Measurements from ENCODE around the gene LMTK2.

LMTK2 gene

GRCh38 chr7:98222533-98223195 is 116.0 kb downstream of the LMTK2 start:
- peak; percentile 8 for DNase-seq

- peak; percentile 9 for DNase-seq
Measured at GRCh38 chr7:98223351-98223897, 116.8 kb downstream of the LMTK2 start.

- no peak for DNase-seq
Measured at GRCh38 chr7:98223898-98224700, 117.4 kb downstream of the LMTK2 start.

- DNase-seq = no peak
Measured at GRCh38 chr7:98224701-98225181, 118.1 kb downstream of the LMTK2 start.

- DNase-seq = no peak
Measured at GRCh38 chr7:98225913-98226614, 119.4 kb downstream of the LMTK2 start.

GRCh38 chr7:98227939-98228338 is 121.3 kb downstream of the LMTK2 start:
- DNase-seq = no peak

- no peak for DNase-seq
Measured at GRCh38 chr7:98228801-98229200, 122.1 kb downstream of the LMTK2 start.

- DNase-seq = no peak
Measured at GRCh38 chr7:98229441-98229840, 122.8 kb downstream of the LMTK2 start.

GRCh38 chr7:98229991-98230745 is 123.5 kb downstream of the LMTK2 start:
- DNase-seq = no peak

GRCh38 chr7:98230746-98231471 is 124.2 kb downstream of the LMTK2 start:
- DNase-seq = no peak

- no peak for DNase-seq
Measured at GRCh38 chr7:98231493-98232262, 125.0 kb downstream of the LMTK2 start.

GRCh38 chr7:98232263-98232585 is 125.6 kb downstream of the LMTK2 start:
- no peak for DNase-seq

GRCh38 chr7:98232799-98233198 is 126.1 kb downstream of the LMTK2 start:
- no peak for DNase-seq

- no peak for DNase-seq
Measured at GRCh38 chr7:98233219-98234070, 126.8 kb downstream of the LMTK2 start.

- no peak for DNase-seq
Measured at GRCh38 chr7:98234429-98235147, 127.9 kb downstream of the LMTK2 start.

GRCh38 chr7:98235901-98236300 is 129.2 kb downstream of the LMTK2 start:
- no peak for DNase-seq

- DNase-seq = no peak
Measured at GRCh38 chr7:98236355-98237185, 129.9 kb downstream of the LMTK2 start.

- DNase-seq = no peak
Measured at GRCh38 chr7:98238076-98238475, 131.4 kb downstream of the LMTK2 start.

GRCh38 chr7:98238976-98239375 is 132.3 kb downstream of the LMTK2 start:
- no peak for DNase-seq

All from activated naive CD4-positive, alpha-beta T cell treated with anti-CD3 and anti-CD28 coated beads, Interleukin-2, amount 50 U/mL, for 16 hours (primary cell).